Activated CD8-positive, alpha-beta memory T cell treated with anti-CD3 and anti-CD28 coated beads, Interleukin-2, amount 50 U/mL, for 24 hours (primary cell): ENCODE results near the gene CCL25.

Source experiments
- DNase-seq: peaks from one replicate; pipeline ENCODE4 v3.0.0-alpha.2; 2020; ENCODE audit errors: extremely low read depth

The CCL25 gene

DNA sequence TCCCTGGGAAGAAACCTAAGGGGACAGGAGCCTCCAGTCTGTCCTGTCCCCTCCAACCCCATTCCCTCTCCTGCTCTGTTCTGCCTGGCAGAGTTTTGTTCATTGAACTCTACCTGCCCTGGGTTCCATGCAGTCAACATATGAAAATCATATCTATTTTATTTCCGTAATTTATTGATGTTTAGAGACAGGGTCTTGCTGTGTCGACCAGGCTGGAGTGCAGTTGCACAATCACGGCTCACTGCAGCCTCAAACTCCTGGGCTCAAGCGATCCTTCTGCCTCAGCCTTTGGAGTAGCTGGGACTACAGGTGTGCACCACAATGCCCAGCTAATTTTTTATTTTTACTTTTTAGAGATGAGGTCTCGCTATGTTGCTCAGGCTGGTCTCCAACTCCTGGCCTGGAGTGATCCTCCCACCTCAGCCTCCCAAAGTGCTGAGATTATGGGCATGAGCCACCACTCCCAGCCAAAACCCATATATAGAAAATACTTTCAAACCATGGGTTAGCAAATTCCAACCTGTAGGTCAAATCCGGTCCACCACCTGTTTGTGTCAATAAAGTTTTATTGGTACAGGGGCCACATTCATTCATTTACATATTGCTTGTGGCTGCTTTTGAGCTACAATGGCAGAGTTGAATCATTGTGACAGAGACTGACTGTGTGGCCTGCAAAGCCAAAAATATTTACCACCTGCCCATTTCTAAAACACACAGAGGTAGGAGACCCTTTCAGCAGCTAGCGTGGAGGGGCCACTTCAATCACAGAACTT, 57.5 kb downstream of the CCL25 start:
- DNase-seq = no peak

DNA sequence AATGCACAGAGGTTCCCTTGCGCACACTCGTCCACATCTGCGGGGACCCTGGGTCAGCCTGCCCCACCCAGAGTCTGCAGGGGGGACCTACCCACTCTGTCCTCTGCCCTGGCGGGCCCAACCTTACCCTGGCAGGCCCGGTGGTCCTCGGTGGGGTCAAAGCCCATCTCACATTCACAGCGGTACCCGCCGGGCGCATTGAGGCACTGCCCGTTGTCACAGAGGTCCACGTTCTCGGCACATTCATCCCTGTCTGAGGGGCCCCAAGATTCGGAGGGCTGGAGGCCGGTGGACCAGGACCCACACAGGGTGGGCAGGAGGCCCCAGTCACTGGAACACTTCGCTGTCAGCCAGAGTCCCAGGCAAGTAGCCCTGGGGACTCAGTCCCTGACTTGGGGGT, 58.4 kb downstream of the CCL25 start:
- DNase-seq = no peak

DNA sequence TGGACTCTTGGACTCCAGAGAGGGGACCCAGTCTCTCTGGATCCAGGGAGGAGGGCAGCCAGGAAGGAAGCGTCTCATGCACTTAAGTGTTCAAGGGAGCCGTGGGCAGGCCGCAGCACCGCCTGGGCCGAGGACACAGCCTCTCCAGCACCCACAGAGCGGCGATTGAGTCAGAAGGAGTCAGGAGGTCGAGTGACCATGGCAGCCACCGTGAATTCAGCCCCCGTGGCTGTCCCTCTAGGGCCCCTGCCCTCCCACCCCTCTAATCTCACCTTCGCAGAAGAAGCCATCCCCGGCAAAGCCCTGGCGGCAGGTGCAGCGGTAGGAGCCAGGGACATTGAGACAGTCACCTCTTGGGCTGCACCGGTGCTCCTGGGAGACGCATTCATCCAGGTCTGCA, 58.8 kb downstream of the CCL25 start:
- DNase-seq = no peak
